ENCODE measurements around the gene LETM1.

The LETM1 gene

DNA sequence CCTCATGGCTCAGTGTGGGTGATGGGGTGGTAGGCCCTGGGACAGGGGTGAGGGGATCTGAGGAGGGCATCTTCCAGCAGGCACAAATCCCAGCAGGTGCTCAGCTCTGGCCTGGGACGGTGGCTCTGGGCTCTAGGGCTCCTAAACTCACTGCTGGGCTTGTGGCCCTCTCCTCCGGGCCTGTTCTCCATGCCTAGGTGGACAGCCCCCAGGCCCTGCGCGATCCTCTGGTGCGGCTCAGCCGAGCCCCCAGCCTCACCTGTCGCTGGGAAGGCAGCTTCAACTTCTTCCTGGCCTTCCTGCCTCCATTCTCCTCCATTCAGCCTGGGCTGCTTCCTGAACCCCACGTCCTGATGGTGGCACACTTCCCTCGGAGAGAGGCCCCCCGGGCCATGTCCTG, 82.2 kb downstream of the LETM1 start:
- no peak for DNase-seq

DNA sequence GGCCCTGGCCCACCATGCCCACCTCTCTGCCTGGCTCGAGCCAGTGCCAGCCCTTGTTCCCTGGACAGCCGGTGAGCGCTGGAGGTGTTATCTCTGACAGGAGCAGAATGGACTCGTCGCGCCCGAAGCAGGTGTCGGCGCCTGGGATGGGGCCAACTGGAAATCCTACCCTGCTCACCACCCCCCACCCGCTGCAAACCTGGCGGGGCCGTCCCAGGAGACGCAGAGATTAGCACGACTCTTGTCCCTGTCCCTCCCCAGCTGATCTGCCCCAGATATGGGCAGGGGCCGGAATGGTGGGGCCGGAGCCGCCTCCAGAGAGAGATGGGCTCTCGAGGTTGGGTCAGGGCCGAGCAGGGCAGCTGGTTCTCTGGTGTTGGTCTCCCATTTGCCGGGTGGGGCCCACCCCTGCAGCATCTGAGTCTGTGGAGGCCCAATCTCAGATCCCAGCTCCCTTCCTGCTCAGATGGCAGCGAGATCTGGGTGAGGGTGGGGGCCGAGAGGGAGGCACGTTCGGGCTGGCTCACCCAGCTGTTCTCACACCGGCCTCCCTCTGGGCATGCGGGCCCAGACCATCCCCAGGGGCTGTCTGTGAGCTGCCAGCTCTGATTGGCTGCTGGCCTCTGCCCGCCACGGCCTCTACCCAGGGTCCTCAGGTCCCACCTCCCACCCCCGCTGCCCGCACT, 83.0 kb downstream of the LETM1 start:
- DNase-seq = no peak

DNA sequence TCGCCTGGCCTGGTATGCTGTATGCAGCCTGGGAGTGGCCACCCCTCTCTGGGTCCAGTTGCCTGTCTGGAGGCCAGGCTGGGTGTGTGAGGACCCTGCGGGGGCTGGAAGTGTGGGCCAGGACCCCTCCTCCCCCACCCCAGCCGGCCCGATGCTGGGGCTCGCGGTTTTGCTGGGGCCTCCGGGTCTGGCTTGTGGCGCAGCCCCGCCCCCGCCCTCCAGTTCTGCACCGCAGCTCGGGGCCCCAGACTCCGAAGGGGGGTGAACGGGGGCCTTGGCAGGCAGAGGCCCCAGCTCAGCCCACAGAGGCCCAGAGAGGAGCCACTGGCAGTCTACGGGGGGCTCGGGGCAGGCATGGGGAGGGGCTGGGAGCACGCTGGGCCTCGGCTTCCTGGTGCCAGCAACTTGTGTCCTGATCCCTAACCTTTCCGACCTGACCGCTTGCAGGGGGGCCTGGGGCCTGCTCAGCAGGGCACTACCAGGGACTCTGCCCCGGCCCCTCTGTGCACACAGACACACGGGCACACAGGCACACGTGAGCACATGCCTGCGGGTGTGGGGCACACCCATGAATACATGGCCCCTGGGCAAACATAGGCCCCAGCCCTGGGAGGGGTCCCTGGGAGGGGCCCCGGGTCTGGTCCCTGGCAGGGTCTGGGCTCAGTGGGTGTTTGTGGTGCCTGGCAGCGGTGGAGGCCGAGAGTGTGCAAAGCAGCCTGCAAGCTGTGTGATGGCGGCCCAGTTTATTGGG, 84.2 kb downstream of the LETM1 start:
- no peak for DNase-seq

DNA sequence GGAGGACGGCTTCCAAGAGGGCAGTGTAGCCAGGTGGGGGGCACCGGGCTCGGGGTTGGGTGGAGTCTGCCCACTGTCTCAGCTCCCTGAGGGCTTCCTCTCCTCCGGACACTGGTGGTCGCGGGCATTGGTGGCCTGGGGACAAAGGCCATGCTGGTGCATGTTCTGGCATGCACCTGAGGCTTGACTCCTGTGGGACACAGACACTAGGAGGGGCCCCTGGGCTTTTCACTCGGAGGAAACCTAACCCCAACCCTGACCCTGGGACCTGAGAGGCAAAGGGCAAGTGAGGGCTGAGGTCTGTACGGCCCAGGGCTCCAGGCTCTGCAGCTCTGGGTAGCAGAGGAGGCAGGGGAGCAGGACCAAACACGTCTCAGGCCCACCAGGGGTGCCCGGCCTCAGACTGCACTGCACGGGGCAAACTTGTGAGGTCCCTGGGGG, 85.1 kb downstream of the LETM1 start:
- no peak for DNase-seq

DNA sequence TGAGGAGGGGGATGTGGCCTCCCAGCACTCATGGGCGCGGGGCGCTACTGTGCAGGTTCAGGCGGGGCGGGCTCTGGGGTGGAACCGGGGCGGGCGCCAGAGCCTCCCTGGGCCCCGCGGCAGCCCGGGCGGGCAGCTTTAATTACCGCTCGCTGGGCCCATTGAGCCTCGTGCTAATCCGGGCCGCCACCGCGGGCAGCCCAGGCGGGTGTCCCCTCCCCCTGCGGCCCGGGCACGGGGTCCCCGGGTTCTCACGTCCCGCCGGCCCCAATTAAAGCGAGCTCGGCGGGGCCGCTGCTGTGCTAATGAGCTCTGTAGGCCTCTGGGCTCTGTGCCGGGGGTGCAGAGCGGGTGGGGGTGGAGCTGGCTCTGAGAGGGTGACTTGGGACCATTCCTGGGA, 85.7 kb downstream of the LETM1 start:
- DNase-seq = no peak

DNA sequence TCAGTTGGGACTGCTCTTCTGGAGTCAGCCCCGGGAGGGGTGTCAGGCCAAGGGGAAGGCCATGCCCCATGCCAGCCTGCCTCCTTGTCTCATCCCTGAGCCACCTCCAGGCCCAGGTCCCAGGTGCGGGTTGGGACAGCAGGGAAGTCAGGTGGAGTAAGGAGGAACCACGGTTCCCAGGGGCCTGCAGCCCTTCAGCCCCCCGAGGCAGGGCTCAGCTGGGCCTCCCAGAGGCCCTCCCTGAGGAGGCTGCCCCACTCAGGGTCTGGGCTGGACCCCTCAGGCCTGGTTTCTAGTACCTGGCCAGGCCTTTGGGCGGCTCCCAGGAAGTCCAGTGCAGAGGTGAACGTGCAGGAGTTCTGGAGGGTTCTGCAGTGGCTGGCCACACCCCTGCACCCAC, 86.3 kb downstream of the LETM1 start:
- no peak for DNase-seq

DNA sequence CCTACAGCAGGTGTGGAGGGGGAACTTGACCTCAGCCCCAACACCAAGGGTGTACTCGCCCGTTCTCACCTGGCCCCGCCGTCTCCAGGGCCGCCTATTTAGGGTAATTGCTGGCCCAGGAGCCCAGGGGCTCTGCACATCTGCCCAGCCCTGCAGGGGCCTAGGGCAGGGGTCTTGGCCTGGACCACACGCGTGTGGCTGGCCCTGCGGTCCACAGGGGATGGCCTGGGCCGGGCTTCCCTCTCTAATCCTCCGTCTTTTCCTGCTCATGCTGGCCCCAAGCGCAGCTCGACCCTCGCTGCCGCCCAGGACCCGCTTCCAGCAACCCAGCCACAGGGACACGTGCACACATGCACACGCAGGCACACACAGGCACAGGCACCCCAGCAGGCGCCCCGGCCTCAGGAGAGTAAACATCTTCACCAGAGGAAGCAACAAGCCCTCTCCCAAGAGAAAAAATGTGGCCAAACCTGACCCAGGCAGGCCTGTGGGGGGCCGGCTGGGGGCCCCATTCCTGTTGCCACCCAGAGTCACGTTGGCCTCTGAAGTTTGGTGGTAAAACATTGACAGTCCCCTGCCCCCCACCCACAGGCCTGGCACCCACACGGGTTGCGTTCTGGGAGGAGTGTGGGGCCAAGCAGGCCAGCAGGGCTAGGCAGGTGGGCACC, 87.5 kb downstream of the LETM1 start:
- no peak for DNase-seq

DNA sequence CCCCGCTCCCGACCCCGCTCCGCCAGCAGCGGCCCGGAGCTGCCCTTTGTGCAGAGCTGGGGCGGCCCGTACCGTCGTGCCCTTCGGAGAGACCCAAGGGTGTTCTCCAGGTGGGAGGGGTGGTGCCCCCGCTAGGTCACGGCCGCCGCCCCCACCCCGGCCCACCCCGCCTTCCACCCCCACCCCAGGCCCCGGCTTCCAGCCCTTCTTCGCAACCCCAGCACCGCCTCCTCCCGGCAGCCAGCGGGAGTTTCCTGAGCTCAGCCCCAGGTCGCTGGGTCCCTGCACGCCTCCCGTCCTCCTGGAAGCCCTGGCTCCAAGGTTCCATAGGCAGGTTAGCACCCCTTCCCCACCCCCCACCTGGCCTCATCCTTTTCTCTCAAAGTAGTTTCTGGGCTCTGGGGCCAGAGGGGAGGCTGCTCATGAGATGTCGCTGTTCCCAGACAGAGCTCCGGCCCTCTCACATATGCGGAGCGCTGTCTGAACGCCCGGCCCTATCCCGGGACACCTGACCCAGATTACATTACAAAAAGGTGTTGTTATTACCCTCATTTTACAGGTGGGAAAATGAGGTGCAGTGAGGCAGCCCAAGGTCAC, 88.1 kb downstream of the LETM1 start:
- peak in 1 of 2 donors; percentile 29 for DNase-seq

DNA sequence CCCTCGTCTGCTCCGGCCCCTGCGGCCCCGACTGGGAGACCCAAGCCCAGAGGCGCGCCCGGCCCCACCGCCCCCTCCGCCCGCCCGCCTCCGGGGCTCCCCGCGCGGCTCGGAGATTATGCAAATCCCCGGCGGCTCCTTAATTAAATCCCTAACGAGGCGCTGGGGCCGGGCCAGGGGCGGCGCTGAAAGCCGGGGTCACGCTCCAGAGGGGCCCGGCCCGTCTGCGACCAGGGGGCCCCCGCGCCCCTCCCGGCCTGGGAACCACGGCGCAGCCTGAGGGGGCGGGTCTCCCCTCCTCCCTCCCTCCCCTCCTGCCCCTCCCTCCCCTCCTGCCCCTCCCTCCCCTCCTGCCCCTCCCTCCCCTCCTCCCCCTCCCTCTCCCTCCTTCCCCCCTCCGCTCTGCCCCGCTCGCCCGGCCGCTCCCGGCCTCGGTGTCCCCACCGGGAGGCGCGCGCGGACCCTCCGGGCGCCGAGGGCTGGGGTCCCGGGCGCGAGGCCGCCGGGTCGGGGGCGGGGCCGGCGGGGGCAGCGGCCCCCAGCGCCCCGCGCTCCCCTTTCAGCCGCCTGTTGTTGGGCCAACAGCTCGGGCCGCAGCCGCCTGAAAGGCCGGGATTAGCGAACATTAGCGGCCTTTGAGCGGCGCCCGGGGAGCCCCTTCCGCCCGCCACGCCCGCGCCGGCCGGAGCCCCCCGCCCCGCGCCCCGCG, 88.7 kb downstream of the LETM1 start:
- DNase-seq = no peak

DNA sequence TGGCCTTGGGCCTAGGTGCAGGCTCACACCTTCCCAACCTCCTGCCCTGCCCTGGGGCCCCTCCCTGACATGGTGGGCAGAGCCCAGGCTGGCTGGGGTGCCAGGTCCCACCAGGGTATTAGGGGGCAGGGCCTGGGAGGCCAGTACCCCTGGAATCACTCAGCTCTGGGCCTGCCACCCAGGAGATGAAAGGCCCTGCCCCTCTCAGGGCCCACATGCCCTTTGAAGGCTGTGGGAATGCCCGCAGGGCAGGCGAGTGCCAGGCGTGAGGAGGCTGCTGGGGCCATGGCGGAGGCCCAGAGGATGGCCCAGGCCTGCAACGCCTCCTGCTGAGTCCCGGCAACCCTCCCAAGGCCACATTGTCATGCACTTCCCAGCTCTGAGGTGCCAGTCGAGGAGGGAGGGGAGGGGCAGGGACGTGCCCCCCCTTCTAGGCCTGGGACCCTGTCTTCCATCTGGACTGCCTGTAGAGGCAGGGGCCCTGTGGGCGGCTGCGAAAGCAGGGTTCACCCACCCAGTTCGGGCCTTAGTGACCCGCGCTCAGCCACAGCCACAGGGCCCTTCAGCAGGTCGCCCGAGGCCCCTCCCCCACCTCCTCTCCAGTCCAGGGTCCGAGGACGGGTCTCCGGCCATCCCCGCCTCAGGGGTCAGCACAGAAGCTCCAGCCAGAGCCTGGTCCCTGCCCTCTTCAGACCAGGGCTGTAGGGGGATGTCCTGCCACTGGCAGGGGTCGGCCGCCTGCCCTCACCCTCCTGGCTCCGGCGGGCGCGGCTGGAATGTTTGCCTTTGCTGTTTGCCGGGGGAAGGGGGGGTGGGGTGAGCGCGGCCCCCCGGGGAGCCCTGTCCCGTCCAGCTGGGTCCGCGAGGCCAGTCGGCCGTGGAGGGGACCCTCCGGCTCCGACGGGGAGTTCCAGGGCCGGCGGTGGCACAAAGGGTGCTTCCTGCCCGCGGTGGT, 89.6 kb downstream of the LETM1 start:
- no peak for DNase-seq

DNA sequence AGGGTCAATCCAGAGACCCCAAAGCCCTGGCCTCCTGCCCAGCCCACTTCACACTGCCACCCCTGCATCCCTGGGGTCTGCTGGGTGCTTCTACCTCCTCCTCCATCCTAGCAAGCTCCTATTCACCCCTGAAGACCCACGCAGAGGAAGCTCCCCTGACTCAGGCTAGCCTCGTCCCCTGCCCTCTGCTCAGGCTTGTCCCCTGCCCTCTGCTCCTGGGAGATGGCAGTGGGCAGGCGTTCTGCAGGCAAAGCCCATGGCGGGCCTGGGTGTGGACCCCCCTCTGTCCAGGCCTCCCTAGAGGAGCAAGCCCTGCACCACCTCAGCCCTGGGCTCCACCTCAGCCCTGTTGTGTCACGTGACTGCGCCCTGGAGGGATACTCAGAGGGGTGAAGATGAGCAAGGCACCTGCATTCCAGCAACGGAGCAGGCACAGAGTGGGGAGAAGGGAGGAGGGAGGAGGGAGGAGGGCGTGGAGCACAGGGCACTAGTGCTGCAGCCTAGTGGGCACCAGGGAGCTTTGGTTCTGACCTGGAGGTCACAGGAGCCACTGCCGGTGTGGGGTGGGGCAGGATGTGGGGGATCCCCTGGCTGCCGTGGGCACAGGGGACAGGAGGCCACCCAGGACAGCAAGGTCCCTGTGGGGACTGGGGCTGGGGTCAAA, 90.4 kb downstream of the LETM1 start:
- DNase-seq = no peak

DNA sequence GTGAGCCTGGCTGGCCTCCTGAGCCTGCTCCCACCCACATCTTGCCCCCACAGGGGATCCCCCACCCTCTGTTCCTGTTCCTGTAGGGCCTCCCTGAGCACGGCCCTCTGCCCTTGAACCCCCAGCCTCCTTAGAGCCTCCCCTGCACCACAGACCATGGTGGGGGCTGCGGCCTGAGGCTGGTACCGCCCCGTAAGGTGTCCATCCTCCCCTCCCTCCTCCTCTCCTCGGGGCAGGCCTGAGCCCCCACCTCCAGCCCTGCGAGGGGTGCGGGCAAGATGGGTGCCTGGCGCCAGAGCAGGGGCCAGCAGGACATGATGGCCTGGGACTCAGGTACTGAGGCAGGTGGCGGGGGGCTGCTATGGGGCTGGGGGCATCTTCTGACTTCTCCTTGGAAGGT, 91.3 kb downstream of the LETM1 start:
- DNase-seq = no peak

DNA sequence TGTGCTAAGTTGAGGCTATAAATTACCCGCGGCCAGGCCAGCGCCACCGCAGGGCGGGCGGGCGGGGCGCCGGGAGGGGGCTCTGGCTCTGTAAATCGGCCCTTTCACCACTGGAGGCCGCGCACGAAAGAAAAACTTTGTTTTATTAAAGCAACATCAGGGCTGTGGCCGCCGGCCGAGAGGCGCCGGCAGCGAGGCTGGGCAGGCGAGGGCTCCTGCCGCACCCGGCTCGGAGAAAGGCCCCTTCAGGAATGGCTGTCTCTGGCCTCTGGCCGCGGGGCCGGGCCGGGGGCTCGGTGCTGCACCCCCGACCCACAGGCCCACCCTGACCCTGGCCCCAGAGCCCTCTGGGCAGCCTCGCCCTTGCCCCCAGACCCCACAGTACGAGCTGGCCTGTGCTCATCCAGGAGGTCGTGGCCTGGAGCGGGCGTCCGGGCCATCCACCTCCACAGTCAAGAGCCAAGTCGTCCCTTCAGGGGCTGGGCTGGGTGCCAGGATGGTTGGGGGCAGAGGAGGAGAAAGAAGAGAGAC, 92.3 kb downstream of the LETM1 start:
- no peak for DNase-seq

DNA sequence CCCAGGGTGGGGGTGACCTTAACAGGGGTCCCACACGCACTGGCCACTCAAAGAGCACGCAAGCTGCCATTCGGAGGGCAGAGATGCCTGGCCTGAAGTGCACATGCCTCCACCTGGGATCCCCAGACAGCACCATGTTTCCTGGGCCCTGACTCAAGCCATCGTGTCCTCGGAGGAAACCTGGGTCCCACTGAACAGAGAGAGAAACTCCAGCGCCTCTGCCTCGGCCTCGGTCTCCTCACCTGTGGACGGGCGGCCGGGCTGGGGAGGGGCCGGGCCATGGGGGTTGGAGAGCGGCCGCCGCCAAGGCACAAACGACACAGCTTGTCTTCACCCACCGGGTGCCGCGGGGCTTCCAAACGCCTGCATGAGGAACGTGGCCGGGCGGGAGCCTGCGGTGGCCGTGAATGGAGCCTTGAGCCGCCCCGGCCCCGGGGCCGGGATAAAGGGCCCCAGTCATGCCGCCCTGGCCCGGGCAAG, 92.8 kb downstream of the LETM1 start:
- no peak for DNase-seq

DNA sequence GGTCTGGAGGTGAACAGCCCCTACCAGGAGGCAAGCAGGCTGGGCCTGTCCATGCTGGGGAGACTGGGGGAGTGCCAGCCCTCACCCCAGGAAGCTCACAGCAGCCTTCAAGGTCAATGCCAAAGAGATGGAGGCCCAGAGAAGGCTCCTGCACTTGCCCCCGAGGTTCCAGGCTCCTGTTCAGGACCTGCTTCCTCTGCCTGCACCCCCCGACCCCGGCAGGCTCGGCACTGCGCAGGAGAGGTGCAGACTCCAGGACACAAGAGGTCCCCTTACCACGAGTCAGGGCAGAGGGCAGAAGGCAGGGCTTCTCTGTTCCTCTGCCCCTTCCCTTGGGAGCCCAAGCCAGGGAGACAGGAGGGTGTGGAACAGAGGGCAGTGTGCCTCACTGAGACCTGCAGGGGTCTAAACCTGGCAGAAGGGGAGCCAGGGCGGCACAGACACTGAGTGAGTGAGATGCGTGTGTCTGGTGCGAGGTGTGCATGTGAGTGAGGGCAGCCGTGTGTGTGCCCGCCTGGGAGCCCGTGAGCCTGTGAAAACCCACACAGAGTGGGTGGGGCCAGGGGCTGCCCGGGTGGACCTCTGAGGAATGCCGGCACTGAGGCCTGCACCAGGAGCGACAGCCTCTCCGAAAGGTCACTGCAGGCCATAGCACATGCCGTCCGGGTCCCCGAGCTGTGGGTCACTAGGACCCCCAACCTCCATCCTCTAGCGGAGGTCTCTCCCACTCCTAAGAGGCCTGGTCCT, 93.5 kb downstream of the LETM1 start:
- DNase-seq = no peak

All from stimulated activated CD4-positive, alpha-beta T cell treated with anti-CD3 and anti-CD28 coated beads, Interleukin-2, amount 100 ng/mL, for 48 hours (primary cell).